CD4-positive, alpha-beta T cell (primary cell): ENCODE data around the gene ARFIP1. TPM values are rescaled to one million over a fixed set of nuclear protein-coding genes. Genes with fewer than 3 reads are reported as not detected.
A peak's percentile ranks its signal among the peaks of the same experiment; 100 is the strongest.
"Not testable (repeated sequence)": the region's sequence is repeated elsewhere in the genome, so short reads cannot be mapped to it uniquely, and the experiment has no call there.

ENCODE experiments used
- ATAC-seq: fragments of 200-7000 bp; cut with Tn5 transposase; one replicate; pipeline ENCODE4 v1.10.0; 2022; ENCODE audit warnings: mild to moderate bottlenecking; ENCODE audit not compliant: poor library complexity
- CTCF ChIA-PET: fragments of 350-600 bp; sonication (Branson Sonifier 250); formaldehyde crosslinking; loops from one replicate; lab custom pipeline; 2021; ENCODE audit warnings: antibody characterized with exemption, inconsistent platforms; lab: Charles Lee
- POLR2A ChIA-PET: fragments of 350-600 bp; sonication (Branson Sonifier 250); formaldehyde crosslinking; loops from one replicate; lab custom pipeline; 2021; ENCODE audit warnings: antibody characterized with exemption, inconsistent platforms; lab: Charles Lee
- DNase-seq, 14 experiments: peaks; one replicate each; pipeline ENCODE4 v3.0.0-alpha.2; 2013 to 2020; ENCODE audit warnings: mixed read lengths in 2 of 14
- H3K27ac ChIP-seq, 2 donors: one replicate each; pipeline versions ENCODE4 v1.5.1 to v1.7.0; 2013; ENCODE audit warnings: low read length in 2 of 2, low read depth in 1 of 2, mild to moderate bottlenecking in 1 of 2
- H3K27me3 ChIP-seq, 2 experiments: 1 replicate in 1 of 2; 2 replicates in 1 of 2; pipeline versions ENCODE4 v1.6.1 to v1.7.0; 2013; ENCODE audit warnings: low read length in 2 of 2, control low read depth in 1 of 2, mild to moderate bottlenecking in 1 of 2, moderate library complexity in 1 of 2; ENCODE audit not compliant: insufficient read depth in 2 of 2, control insufficient read depth in 1 of 2
- H3K36me3 ChIP-seq: one replicate; pipeline ENCODE4 v1.6.1; 2013; ENCODE audit warnings: low read length, control low read depth; ENCODE audit not compliant: insufficient read depth
- H3K4me1 ChIP-seq: one replicate; pipeline ENCODE4 v1.6.1; 2013; ENCODE audit warnings: low read length, control low read depth; ENCODE audit not compliant: insufficient read depth
- H3K4me3 ChIP-seq: one replicate; pipeline ENCODE4 v1.5.1; 2013; ENCODE audit warnings: mild to moderate bottlenecking, low read length, moderate library complexity
- H3K9me3 ChIP-seq, 2 experiments: 1 replicate in 1 of 2; 2 replicates in 1 of 2; pipeline versions ENCODE4 v1.6.1 to v1.7.0; 2013; ENCODE audit warnings: low read length in 2 of 2, mild to moderate bottlenecking in 2 of 2, control low read depth in 1 of 2, moderate library complexity in 1 of 2; ENCODE audit not compliant: control insufficient read depth in 1 of 2, insufficient read depth in 1 of 2
- H3K27ac Mint-ChIP-seq: one replicate; pipeline ENCODE4 v1.8.0; 2020; ENCODE audit warnings: mixed read lengths
- H3K27me3 Mint-ChIP-seq: one replicate; pipeline ENCODE4 v1.8.0; 2021; ENCODE audit warnings: mixed read lengths
- H3K36me3 Mint-ChIP-seq: one replicate; pipeline ENCODE4 v1.8.0; 2021; ENCODE audit warnings: low read depth, mixed read lengths
- H3K4me1 Mint-ChIP-seq: one replicate; pipeline ENCODE4 v1.8.0; 2021; ENCODE audit warnings: low read depth, mixed read lengths
- H3K4me3 Mint-ChIP-seq: one replicate; pipeline ENCODE4 v1.8.0; 2020; ENCODE audit warnings: mild to moderate bottlenecking, mixed read lengths
- H3K9me3 Mint-ChIP-seq: one replicate; pipeline ENCODE4 v1.8.0; 2020; ENCODE audit warnings: mixed read lengths
- intact Hi-C, 2 experiments: fragments of 100-400 bp; cut with DNase I in 1 of 2; cut with micrococcal nuclease in 1 of 2; formaldehyde crosslinking; loops; one replicate each; pipeline versions ENCODE4 v1.15.1 to v1.9.0; 2023 to 2025; cut with DNase I, micrococcal nuclease
- total RNA-seq, 174 experiments: library from RNA in 2 of 174; stranded (reverse) in 2 of 174; gene quantifications; one replicate each; pipeline ENCODE4 v1.2.3 and lab custom pipeline; 2021 to 2026
- TF ChIP-seq, protein P1 (sequence below): fragments of 200-600 bp; IDR thresholded peaks from one replicate; pipeline ENCODE4 v1.8.0; 2022; ENCODE audit warnings: antibody characterized with exemption, mild to moderate bottlenecking

ARFIP1 gene
- total RNA-seq, 2 experiments from 2014 or later, result 2.6 to 3.0 TPM

DNA sequence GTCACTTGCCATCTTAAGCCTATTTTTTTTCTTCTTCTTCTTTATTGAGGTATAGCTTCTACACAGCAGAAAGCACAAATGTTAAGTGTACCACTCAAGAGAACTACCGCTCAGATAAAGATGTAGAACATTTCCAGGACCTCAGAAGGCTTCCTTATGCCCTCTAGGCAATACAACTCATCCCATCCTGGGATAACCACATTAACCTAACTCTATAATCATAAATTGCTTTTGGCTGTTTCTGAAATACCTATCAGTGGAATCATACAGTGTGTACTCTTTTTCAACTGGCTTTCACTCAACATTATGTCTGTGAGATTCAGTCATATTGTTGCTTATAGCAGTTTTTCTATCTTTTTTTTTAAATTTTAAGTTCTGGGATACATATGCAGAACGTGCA is 51.7 kb downstream of the ARFIP1 start:
- no peaks in the 10 kb centered on the region for H3K27me3 Mint-ChIP-seq
- intact Hi-C loops, result no loop called here
- no peaks in the 10 kb centered on the region for H3K4me1 Mint-ChIP-seq
- H3K4me3 Mint-ChIP-seq, result no peak overlapping the region
- peaks cover 15% of the 10 kb centered on the region for H3K9me3 Mint-ChIP-seq
- peaks cover 93% of the 10 kb centered on the region for H3K36me3 Mint-ChIP-seq
- Histone ChIP-seq H3K9me3 (peaks cover 5 to 6% of the 10 kb centered on the region in 2 experiments), H3K27ac (no peak overlapping the region), H3K36me3 (peaks cover 3% of the 10 kb centered on the region), H3K4me3 (no peak overlapping the region), H3K4me1 (no peaks in the 10 kb centered on the region), H3K27me3 (no peaks in the 10 kb centered on the region)
- no peak for DNase-seq
- no peak overlapping the region for H3K27ac Mint-ChIP-seq
- POLR2A ChIA-PET, result interaction anchor here (0.6 kb wide), 1 partner anchor 801 kb away, joined by 5 read pairs; no protein-coding TSS in a partner anchor
- CTCF ChIA-PET, result no interaction called here
- no peak for ATAC-seq
- TF ChIP-seq, protein P1, sequence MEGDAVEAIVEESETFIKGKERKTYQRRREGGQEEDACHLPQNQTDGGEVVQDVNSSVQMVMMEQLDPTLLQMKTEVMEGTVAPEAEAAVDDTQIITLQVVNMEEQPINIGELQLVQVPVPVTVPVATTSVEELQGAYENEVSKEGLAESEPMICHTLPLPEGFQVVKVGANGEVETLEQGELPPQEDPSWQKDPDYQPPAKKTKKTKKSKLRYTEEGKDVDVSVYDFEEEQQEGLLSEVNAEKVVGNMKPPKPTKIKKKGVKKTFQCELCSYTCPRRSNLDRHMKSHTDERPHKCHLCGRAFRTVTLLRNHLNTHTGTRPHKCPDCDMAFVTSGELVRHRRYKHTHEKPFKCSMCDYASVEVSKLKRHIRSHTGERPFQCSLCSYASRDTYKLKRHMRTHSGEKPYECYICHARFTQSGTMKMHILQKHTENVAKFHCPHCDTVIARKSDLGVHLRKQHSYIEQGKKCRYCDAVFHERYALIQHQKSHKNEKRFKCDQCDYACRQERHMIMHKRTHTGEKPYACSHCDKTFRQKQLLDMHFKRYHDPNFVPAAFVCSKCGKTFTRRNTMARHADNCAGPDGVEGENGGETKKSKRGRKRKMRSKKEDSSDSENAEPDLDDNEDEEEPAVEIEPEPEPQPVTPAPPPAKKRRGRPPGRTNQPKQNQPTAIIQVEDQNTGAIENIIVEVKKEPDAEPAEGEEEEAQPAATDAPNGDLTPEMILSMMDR, result no peak

DNA sequence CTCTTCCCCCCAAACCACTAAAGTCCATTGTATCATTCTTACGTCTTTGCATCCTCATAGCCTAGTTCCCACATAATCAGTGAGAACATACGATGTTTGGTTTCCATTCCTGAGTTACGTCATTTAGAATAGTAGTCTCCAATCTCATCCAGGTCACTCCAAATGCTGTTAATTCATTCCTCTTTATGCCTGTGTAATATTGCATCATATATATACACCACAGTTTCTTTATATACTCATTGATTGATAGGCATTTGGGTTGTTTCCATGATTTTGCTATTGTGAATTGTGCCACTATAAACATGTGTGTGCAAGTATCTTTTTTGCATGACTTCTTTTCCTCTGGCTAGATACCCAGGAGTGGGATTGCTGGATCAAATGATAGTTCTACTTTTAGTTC is 57.2 kb downstream of the ARFIP1 start:
- H3K4me1 ChIP-seq, result no peaks in the 10 kb centered on the region
- H3K4me3 Mint-ChIP-seq, result no peak overlapping the region
- H3K9me3 Mint-ChIP-seq, result peaks cover 4% of the 10 kb centered on the region
- H3K36me3 ChIP-seq, result no peaks in the 10 kb centered on the region
- H3K4me1 Mint-ChIP-seq, result peaks cover 22% of the 10 kb centered on the region
- H3K9me3 ChIP-seq, result peaks cover 5 to 18% of the 10 kb centered on the region in 2 experiments
- H3K27ac Mint-ChIP-seq, result no peak overlapping the region
- CTCF ChIA-PET, result no interaction called here
- TF ChIP-seq, protein P1, result no peak
- POLR2A ChIA-PET, result no interaction called here
- H3K36me3 Mint-ChIP-seq, result peaks cover 87% of the 10 kb centered on the region
- no peak for ATAC-seq
- intact Hi-C loops, result no loop called here
- H3K4me3 ChIP-seq, result no peak overlapping the region
- H3K27me3 Mint-ChIP-seq, result no peaks in the 10 kb centered on the region
- H3K27me3 ChIP-seq, result no peaks in the 10 kb centered on the region
- no peak for DNase-seq
- H3K27ac ChIP-seq, result no peak overlapping the region

DNA sequence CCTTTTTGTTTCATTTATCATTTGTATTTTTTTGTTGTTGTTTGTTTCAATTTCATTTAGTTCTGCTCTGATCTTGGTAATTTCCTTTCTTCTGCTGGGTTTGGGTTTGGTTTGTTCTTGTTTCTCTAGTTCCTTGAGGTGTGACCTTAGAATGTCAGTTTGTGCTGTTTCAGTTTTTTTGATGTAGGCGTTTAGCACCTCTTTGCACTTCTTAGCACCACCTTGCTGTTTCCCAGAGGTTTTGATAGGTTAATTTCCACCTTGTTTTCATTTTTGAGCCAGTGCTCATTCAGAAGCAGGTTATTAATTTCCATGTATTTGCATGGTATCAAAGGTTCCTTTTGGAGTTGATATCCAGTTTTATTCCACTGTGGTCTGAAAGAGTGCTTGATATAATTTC is 60.0 kb downstream of the ARFIP1 start:
- H3K36me3 ChIP-seq, H3K4me3 ChIP-seq, CTCF ChIA-PET, H3K4me3 Mint-ChIP-seq, POLR2A ChIA-PET, ATAC-seq, H3K27ac Mint-ChIP-seq, H3K9me3 Mint-ChIP-seq, H3K27me3 ChIP-seq, H3K27me3 Mint-ChIP-seq, H3K27ac ChIP-seq, H3K4me1 ChIP-seq: not testable (repeated sequence)
- H3K4me1 Mint-ChIP-seq, result peaks cover 22% of the 10 kb centered on the region
- peaks cover 70% of the 10 kb centered on the region for H3K36me3 Mint-ChIP-seq
- H3K9me3 ChIP-seq, result peaks cover 5 to 14% of the 10 kb centered on the region in 2 experiments
- intact Hi-C loops, result loop anchor here (10.0 kb wide), 1 partner anchor 475 kb away; no protein-coding TSS in a partner anchor
- DNase-seq, result peak in 1 of 14 experiments; percentile 43

DNA sequence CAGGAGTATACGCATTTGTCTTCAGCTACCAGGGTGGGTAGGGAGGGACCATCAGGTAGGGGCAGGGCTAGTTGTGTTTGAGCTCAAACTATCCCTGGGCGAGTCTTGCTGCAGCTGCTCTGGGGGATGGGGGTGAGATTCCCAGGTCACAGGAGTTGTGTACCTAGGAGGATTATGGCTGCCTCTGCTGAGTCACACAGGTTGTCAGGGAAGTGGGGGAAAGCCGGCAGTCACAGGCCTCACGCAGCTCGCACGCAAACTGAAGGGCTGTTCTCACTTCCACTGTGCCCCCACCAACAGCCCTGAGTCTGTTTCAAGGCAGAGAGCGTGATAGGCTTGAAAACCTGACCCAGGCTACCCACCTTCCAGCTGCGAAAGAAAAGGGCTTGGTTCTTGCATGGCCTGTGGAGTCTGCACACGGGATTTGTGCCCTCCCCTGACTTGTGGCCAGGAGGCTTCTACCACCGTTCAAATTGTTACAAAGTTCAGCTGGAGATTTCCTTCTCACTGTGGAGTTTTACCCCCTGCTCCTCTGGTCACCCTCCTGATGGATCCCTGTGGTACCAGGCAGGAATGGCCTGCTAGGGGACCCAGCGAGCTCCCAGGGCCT is 63.8 kb downstream of the ARFIP1 start:
- no peaks in the 10 kb centered on the region for H3K36me3 ChIP-seq
- DNase-seq, result no peak
- no peak for ATAC-seq
- no peak overlapping the region for H3K27ac Mint-ChIP-seq
- ChIA-PET CTCF (no interaction called here), POLR2A (no interaction called here)
- no peak overlapping the region for H3K4me3 ChIP-seq
- TF ChIP-seq, protein P1, result no peak
- no peak overlapping the region for H3K27ac ChIP-seq
- H3K4me3 Mint-ChIP-seq, result no peak overlapping the region
- intact Hi-C loops, result loop anchor here (10.0 kb wide), 1 partner anchor 471 kb away; no protein-coding TSS in a partner anchor
- peaks cover 5 to 12% of the 10 kb centered on the region in 2 experiments for H3K9me3 ChIP-seq
- peaks cover 34% of the 10 kb centered on the region for H3K36me3 Mint-ChIP-seq
- peaks cover 2% of the 10 kb centered on the region for H3K9me3 Mint-ChIP-seq
- H3K4me1 ChIP-seq, result no peaks in the 10 kb centered on the region
- H3K27me3 ChIP-seq, result no peaks in the 10 kb centered on the region
- no peaks in the 10 kb centered on the region for H3K27me3 Mint-ChIP-seq
- H3K4me1 Mint-ChIP-seq, result peaks cover 26% of the 10 kb centered on the region
